ENCODE data around the gene RNFT2. TPM values are rescaled to one million over a fixed set of nuclear protein-coding genes. Genes with fewer than 3 reads are reported as not detected.

RNFT2 gene
- total RNA-seq, 1 experiment from 2014 or later = 27.7 TPM

- Mint-ChIP-seq H3K9me3 (no peaks in the 10 kb centered on the region), H3K27me3 (ENCODE audit: low read depth) (no peaks in the 10 kb centered on the region), H3K27ac (no peak overlapping the region), H3K36me3 (0 out of 2 replicates have a peak, but pooled peaks cover 3% of the 10 kb centered on the region), H3K4me1 (no peaks in the 10 kb centered on the region), H3K4me3 (no peak overlapping the region)
- TF ChIP-seq RELA (CRISPR knock-in tag; IDR thresholded peaks at IDR 0.05; ENCODE audit: borderline replicate concordance) = no peak
- TF ChIP-seq ZNF281 (CRISPR knock-in tag; IDR thresholded peaks at IDR 0.05) = no peak
- TF ChIP-seq NFE2L1 (CRISPR knock-in tag; IDR thresholded peaks at IDR 0.05) = no peak
- ATAC-seq (no peak), DNase-seq (ENCODE audit: low spot score) (no peak)
- ChIA-PET POLR2A (interaction anchor here (0.6 kb wide), 1 partner anchor 226 kb away, joined by 4 read pairs; no protein-coding TSS in a partner anchor), CTCF (interaction anchor here (1.4 kb wide), 1 partner anchor 56 kb away, joined by 5 read pairs; no protein-coding TSS in a partner anchor)
These were observed 68.8 kb downstream of the RNFT2 start for GRCh38 chr12:116806845-116807440.

- Mint-ChIP-seq H3K27ac (no peak overlapping the region), H3K4me1 (no peaks in the 10 kb centered on the region), H3K27me3 (ENCODE audit: low read depth) (no peaks in the 10 kb centered on the region), H3K4me3 (no peak overlapping the region), H3K36me3 (0 out of 2 replicates have a peak, but pooled peaks cover 3% of the 10 kb centered on the region), H3K9me3 (no peaks in the 10 kb centered on the region)
- no peak for DNase-seq (ENCODE audit: low spot score)
- ATAC-seq = no peak
- POLR2A ChIA-PET = no interaction called here
- CTCF ChIA-PET = no interaction called here
- TF ChIP-seq ATF3 (CRISPR knock-in tag; conservative IDR thresholded peaks at IDR 0.05) (no peak), TEAD4 (CRISPR knock-in tag; IDR thresholded peaks at IDR 0.05) (no peak), ZBTB43 (CRISPR knock-in tag; IDR thresholded peaks at IDR 0.05) (no peak)
These were observed 69.4 kb downstream of the RNFT2 start for GRCh38 chr12:116807546-116807945.

GRCh38 chr12:116808113-116809105 is 70.3 kb downstream of the RNFT2 start:
- peak; percentile 74 for TF ChIP-seq ZNF121 (CRISPR knock-in tag; IDR thresholded peaks at IDR 0.05)
- TF ChIP-seq FOXP1 (CRISPR knock-in tag; IDR thresholded peaks at IDR 0.05; ENCODE audit: borderline replicate concordance) = no peak
- no peak for TF ChIP-seq CREB1 (CRISPR knock-in tag; IDR thresholded peaks at IDR 0.05)
- H3K36me3 Mint-ChIP-seq = 0 out of 2 replicates have a peak, but pooled peaks cover 2% of the 10 kb centered on the region
- ChIA-PET CTCF (no interaction called here), POLR2A (no interaction called here)
- DNase-seq (ENCODE audit: low spot score) (no peak), ATAC-seq (no peak)
- no peaks in the 10 kb centered on the region for H3K27me3 Mint-ChIP-seq (ENCODE audit: low read depth)
- no peak overlapping the region for H3K4me3 Mint-ChIP-seq
- no peaks in the 10 kb centered on the region for H3K4me1 Mint-ChIP-seq
- H3K9me3 Mint-ChIP-seq = no peaks in the 10 kb centered on the region
- H3K27ac Mint-ChIP-seq = no peak overlapping the region

GRCh38 chr12:116812238-116812637 is 74.1 kb downstream of the RNFT2 start:
- peak overlapping the region; percentile 65; the same call in 1 of the 2 replicates for H3K27ac Mint-ChIP-seq

More at GRCh38 chr12:116812238-116812637, 74.1 kb downstream of the RNFT2 start:
- ATAC-seq (no peak), DNase-seq (ENCODE audit: low spot score) (no peak)
- no peak for TF ChIP-seq MYBL2 (CRISPR knock-in tag; IDR thresholded peaks at IDR 0.05)
- no peak for TF ChIP-seq GRHL2 (CRISPR knock-in tag; IDR thresholded peaks at IDR 0.05; ENCODE audit: insufficient replicate concordance, severe bottlenecking)
- TF ChIP-seq EMX1 (CRISPR knock-in tag; IDR thresholded peaks at IDR 0.05) = no peak
- TF ChIP-seq E2F4 (CRISPR knock-in tag; IDR thresholded peaks at IDR 0.05; ENCODE audit: borderline replicate concordance, low read depth) = no peak
- TF ChIP-seq TCF7 (CRISPR knock-in tag; IDR thresholded peaks at IDR 0.05; ENCODE audit: low read depth) = no peak
- no peaks in the 10 kb centered on the region for H3K9me3 Mint-ChIP-seq
- H3K36me3 Mint-ChIP-seq = no peaks in the 10 kb centered on the region
- no peaks in the 10 kb centered on the region for H3K4me1 Mint-ChIP-seq
- H3K4me3 Mint-ChIP-seq = no peak overlapping the region
- ChIA-PET CTCF (no interaction called here), POLR2A (no interaction called here)
- H3K27me3 Mint-ChIP-seq (ENCODE audit: low read depth) = no peaks in the 10 kb centered on the region
